Activated CD4-positive, alpha-beta T cell treated with anti-CD3 and anti-CD28 coated beads, Interleukin-2, Interleukin-4, amounts not matched to agents 100 ng/mL and 50 ng/mL, durations not matched to agents 16 hours and 8 hours (primary cell): ENCODE measurements around the gene IL13.

Experiments used
- DNase-seq: peaks from one replicate; pipeline ENCODE4 v3.0.0-alpha.2; 2020; ENCODE audit warnings: low spot score

The IL13 gene

DNA sequence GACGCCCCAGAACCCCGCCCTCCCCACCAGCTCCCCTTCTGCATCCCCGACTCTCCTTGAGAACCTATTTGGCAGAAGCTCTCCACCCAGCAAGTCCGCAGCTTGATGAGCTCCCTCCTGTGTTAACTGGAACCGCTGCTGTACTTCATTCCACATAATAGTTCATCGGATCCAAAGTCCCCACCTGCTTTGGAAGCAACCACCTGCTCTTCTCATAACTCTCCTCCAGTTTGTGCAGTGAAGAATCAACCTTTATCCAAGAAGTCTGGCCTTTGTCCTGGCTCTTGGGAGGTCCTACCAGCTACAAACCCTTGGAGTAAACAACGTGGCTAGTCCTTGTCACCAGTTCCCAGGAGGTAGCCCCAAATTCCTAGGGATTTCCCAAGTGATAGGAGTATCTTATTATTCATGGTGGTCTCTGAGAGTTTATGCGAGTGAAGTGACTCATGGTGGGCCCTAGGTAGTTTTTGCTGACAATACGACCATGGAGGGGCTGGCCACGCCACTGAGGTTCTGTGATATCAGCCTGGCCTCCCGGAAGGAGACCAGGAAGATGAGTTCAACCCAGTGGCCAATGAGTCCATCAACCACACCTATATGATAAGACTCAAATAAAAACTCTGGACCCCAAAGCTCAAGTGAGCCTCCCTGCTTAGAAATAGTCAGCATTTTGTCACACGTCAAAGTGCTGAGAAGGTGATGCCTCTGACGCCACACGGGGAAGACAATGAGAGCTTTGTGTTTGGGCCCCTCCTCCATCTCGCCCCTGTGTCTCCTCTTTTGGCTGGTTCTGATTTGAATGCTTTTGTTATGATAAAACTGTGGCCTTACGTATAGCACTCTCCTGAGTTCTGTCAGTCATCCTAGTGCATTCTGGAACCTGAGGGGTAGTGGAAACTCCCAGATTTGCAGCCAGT lies 12.3 kb downstream of the IL13 start:
- no peak for DNase-seq

DNA sequence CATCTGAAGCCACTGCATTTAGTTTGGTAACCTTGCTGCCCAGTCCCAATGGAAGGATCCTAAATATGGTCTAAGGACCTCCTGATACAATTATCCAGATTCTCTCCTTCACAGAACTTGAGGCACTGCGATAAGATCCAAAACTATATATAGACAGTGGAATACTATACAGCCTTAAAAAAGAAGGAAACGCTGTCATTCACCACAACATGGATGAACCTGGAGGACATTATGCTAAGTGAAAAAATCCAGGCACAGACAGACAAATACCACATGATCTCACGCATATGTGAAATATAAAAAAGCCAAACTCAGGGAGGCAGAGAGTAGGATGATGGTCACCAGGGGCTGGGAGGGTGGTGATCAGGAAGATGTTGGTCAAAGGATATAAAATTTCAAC lies 13.0 kb downstream of the IL13 start:
- no peak for DNase-seq

DNA sequence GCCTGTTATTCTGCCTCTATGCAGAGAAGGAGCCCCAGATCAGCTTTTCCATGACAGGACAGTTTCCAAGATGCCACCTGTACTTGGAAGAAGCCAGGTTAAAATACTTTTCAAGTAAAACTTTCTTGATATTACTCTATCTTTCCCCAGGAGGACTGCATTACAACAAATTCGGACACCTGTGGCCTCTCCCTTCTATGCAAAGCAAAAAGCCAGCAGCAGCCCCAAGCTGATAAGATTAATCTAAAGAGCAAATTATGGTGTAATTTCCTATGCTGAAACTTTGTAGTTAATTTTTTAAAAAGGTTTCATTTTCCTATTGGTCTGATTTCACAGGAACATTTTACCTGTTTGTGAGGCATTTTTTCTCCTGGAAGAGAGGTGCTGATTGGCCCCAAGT lies 15.5 kb downstream of the IL13 start:
- no peak for DNase-seq

DNA sequence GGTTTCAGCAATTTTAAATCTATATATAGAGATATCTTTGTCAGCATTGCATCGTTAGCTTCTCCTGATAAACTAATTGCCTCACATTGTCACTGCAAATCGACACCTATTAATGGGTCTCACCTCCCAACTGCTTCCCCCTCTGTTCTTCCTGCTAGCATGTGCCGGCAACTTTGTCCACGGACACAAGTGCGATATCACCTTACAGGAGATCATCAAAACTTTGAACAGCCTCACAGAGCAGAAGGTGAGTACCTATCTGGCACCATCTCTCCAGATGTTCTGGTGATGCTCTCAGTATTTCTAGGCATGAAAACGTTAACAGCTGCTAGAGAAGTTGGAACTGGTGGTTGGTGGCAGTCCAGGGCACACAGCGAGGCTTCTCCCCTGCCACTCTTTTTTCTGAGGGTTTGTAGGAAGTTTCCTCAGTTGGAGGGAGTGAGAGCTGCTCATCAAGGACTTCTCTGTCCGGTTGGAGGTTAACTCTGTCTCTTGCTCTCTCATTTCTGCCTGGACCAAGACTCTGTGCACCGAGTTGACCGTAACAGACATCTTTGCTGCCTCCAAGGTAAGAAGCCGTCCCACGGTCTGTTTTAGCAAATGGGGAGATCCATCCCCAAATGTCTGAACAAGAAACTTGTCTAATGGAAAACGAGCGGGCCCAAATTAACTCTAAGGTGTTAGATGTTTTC lies 16.1 kb downstream of the IL13 start, which contains the start of gene IL4:
IL4 (plus strand) TSS at position 51 of the 692 bp plus-strand sequence; CDS start at position 113, 62 bp downstream.
- peak; percentile 58 for DNase-seq

DNA sequence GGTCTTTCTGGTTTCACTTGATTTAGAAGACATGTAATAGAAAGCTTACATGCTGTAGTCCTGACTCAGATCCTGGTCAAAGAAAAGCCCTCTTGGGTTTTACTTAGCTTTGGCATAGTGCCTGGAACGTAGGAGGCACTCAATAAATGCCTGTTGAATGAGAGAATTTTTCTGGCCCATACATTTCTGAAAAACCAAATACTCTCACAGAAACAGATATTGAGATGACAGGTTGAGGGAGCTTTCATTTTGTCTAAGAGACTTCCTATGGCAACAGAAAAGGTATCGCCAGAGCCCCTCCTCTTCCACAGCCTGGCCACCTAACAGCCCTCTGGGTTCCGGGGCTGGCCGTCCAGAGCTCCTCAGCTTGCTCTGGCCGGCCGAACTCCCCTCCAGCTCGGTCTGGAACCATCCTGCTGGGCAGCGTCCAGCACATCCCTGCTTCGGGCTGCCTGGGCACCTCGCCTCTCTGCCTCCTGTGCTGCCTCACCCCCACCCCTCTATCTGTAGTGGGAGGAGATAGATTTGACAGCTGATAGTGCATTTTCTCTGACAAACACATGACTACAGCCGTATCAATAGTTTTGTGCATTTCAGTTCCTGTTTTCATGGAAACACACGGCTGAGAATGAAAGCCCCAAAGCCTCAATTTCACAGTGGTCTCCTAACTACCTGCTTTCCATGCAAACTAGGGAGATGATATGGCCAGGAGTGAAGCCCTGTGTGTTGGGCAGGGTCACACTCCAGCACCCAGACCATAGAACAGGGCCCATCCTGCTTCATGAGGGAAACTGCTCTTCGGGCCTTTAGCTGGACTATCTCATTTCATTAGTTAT lies 16.9 kb downstream of the IL13 start:
- peak; percentile 61 for DNase-seq

DNA sequence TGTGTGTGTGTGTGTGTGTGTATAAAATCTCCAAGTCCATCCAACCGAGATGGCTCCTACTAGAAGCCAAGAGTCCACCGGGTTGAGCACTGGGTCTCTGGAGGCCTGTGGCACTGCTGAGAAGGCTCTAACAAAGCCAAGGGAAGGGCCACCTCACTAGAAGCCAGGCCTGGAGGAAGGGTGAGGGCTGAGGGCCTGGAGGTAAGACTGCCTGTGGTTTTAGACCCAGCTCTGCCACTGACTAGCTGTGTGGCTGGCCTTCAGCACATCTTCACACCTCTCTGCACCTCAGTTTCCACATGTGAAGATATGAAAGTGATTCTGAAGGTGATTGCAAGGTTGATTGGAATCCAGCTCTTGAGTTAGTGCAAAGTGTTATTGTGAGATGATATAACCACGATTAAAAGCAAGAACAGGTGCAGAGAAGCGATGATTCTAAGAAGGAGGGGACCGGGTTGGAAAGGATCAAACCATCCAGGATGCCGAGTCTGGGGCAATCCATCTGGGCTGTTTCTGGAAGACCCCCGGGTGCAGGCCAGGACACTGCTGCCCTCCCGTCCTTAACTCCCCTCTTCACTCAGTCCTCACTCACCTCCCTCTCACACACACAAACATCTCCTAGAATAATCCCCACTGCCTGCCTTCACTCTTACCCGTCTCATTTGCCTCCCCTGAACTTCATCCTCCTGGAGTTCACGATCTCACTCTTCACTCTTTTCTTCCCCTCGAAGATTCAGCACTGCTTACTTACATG lies 18.1 kb downstream of the IL13 start:
- no peak for DNase-seq

DNA sequence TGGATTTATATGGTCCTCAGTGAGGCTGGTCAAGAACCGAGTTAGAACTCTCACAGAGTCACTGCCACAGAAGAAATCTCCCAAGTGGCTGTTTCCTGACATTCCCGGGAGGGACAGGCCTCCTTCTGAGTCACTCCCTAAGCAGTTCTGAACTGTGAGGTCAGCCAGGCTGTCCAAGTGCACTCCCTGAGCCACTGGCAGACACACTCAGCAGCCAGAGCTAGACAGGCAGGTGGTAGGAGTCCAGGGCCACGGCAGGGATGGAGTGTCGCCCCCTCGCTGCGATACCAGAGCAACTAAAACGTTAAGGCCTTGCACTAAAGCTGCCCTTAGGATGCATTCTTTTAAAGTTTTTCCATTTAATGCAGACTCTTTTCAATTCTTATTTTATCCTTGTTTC lies 19.2 kb downstream of the IL13 start:
- no peak for DNase-seq

DNA sequence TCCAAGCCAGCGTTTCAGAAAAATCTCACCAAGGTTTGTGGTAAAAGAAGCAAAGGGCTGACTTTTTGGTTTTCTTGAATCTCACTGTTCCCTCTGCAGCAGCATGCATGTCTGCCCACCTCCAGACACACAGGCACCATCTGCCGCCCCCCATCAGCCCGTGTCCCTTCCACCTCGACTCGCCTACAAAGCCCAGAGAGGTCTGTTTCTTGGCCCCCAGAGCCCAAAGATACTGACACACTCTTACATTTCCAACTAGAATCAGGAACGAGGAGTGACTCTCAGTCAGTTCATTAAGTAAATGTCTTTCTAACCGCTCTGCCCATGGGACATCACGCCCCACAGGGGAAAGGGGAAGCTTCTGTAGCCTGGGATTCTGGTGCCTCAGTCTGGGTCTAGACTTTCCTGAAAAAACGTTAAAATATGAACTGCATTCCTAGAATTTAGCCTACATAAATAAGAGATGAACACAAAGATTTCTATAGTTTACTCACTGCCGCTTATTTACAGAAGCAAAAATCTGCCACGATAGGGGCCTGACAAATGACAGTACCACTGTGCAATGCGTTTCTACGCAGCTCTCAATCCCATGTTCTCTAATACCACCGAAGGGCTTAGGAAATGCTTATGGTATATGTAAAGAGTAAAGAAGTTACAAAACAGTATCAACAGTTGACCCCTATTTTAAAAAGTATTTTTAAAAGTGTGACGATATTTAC lies 19.9 kb downstream of the IL13 start:
- DNase-seq, result no peak

DNA sequence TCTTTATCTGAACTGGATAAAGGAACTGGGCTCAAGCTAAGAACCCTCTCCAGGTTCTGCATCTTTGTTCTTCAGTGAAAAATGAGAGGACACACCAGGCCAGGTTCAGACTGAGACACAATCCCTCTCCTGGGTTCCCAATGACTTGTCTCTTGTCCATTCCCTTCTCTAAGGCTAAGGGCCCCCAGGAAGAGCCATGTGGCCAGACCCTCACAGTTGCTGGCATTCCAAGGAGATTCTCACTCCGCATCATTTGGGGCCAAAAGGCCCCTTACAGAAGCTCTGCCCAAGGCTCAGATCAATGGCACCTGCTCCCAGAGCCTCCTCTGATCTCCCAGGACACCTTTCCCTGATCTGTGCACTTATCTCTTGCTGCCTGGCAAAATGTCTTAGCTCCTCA lies 20.8 kb downstream of the IL13 start:
- no peak for DNase-seq

DNA sequence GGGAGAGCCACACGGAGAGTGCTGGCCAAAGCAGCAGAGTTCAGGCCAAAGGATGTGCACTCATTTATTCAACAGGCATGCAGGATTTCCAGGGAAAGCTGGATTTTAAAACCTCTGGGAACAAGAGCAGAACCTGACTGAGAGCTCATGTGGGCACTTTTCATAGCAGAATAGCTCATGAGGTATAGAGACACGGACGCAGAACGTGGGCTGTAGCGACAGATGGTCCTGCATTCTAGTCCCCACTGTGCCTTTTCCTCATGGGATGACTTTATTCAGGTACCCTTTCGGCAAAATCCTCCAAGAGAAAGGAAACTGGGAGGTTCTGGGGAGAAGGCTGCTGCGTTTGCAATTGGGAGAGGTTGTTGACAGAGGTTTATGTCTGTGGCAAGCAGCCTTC lies 21.2 kb downstream of the IL13 start:
- no peak for DNase-seq

DNA sequence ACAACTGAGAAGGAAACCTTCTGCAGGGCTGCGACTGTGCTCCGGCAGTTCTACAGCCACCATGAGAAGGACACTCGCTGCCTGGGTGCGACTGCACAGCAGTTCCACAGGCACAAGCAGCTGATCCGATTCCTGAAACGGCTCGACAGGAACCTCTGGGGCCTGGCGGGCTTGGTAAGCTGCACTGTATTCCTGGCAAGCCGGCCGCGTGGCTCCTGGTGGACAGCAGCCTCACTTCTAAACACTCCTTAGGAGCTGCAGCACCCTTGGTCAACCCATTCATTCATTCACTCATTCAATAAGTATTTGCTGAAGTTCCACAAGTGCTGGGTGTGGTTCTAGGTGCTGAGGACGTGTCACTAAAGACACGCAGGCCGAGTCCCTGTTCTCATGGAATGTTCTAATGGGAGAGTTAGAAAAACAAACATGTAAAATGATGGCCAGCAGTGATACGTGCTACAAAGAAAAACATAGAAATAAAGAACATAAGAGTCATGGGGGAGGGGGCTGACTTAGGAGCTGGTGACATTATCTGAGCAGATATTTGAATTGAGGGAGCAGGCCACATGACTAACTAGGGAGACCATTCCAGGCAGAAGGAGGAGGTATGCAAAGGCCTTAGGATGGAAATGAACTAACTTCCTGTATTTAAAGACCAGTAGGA lies 21.9 kb downstream of the IL13 start:
- no peak for DNase-seq

DNA sequence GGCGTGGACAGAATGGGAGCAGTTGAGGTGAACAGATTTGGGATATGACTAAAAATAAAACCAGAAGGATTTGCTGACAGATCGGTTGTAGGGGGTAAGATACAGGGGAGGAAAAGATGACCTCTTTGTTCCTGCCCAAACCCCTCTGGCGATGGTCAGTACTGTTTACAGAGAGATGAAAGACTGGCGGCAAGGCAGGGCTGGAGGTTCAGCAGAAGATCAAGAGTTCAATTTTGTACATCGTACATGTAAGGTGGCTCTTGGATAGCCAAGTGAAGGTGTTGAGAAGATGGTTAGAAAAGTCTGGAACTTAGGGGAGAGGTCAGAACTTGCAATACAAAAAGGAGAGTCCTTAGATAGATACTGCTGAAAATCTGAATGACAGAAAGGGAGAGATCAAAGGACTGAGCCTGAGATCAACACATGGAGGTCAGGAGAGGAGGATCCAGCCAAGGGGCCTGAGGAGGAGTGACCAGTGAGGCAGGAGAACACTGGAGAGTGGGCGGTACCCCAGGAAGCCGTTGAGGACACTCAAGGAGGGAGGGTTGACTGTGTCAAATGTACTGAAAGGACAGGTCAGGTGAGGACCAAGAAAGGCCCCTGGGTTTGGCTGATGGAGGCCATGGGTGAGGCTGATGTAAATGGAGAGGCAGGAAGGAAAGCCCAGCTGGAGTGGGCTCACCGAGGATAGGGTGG lies 23.0 kb downstream of the IL13 start:
- no peak for DNase-seq

DNA sequence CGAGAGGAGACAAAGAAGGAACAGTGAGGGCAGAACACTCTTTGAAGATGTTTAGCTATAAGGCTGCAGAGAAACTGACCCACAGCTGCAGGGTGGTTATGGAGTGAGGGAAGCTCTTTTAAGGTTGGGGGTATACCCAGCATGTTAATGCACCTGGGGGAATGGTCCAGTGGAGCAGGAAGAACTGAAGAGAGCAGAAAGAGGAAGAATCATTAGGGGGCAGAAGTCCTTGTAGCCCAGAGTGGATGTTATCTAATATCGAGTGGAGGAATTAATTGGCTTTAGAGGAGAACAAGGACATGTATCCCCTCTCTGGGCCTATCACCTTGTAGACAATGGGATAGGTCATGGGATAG lies 23.5 kb downstream of the IL13 start:
- no peak for DNase-seq

DNA sequence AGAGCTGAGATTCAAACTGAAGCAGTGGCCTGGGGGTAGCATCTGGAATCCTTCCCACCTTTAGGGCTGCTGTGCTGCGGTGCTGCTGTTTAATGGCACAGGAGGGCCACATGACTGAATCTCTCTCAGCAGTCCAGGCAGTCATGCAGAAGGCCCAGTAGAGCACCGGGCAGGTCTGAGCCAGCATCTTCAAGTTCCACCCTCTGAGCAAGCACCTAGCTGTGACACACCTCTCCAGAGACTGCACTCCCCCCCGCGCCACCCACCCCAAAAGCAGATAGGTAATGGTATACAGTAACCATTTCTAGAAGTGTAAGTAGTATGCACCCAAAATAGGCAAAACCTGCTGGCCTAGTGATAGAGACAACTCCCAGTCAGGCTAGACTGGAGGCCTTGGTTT lies 24.0 kb downstream of the IL13 start:
- no peak for DNase-seq

DNA sequence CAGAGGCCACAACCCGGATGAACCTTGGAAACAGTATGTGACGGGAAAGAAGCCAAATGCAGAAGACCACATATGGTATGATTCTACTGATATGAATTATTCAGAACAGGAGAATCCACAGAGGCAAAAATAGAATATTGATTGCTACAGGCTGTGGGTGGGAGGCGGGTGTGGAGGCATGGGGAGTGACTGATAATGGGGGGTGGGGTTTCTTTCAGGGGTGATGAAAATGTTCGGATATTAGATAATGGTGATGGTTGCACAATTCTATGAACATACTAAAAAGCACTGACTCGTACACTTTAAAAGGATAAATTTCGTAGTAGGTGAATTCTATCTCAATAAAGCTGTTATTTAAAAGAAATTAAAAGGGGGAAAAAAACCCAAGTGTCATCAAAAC lies 26.5 kb downstream of the IL13 start:
- DNase-seq, result no peak

DNA sequence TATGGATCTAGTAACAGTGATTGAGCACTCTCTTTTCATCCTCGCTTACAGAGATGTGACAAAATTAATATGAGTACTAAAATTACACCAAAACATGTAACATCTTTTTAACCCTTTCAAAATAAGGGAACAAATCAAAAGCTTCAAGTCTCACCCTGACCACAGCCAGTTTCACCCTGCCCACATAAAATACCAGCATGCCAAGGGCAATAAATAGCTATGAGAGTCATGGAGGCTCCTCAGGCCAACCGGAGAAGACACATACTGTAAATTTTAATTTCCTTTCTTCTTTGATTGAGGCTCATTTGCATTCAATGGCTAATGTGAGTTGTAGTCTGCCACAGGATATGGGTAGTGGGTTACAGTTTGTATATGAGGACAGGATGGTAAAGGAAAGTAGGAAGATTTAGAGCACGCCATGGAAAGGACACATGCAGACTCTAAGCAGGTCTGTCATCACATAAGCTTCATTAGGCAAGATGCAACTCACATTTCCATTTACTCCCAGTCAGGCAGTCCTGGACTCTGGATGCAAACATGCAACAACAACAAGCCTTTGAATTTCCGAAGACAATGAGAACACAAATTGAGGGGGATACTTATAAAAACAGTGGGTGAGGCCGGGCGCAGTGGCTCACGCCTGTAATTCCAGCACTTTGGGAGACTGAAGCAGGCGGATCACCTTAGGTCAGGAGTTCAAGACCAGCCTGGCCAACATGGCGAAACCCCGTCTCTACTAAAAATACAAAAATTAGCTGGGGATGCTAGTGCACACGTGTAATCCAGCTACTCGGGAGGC lies 27.1 kb downstream of the IL13 start:
- peak; percentile 73 for DNase-seq

DNA sequence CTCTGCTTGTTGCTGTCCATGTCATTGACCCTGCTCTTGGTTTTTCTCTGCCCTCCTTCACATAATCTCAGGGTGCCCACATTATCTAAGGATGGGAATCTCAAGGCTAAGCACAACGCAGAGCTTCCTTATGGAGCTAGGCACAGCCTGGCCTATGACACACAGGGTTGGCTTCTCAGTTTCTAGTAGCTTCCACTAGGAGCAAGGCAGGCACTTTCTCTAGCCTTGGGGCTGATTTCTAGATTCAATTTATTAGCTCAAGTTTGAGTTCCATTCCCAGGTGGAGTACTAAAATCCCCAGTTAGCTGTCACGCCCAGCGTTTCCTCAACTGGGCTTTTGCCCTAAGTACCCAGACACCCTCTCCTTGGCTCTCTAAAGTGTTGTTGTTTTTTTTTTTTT lies 28.2 kb downstream of the IL13 start:
- DNase-seq, result no peak

DNA sequence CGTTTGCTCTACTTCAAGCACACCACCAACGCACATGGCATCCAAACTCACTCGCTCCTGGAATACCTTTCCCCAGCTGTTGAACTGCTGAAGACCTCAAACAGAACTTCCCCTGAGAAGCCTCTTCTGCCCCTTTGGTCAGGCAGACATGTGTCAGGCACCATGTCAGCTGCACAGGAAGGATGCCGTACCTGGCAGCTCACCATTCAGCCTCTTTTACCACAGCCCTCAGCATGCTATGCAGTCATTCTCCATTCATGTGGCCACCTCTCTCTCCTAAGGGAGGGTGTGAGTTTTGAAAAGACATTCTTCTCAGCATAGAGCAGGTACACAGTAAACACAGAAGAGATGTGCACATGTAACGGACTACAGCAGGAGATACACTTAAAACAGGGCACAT lies 30.0 kb downstream of the IL13 start:
- DNase-seq, result peak; percentile 46
